HG03159 (cell line): ENCODE results near the gene MANF.

Source experiments
- ATAC-seq: cut with Tn5 transposase; IDR thresholded peaks from one replicate; pipeline ENCODE4 v1.9.1; 2021; ENCODE audit warnings: mild to moderate bottlenecking, moderate library complexity; ENCODE audit not compliant: unreplicated experiment

MANF gene

DNA sequence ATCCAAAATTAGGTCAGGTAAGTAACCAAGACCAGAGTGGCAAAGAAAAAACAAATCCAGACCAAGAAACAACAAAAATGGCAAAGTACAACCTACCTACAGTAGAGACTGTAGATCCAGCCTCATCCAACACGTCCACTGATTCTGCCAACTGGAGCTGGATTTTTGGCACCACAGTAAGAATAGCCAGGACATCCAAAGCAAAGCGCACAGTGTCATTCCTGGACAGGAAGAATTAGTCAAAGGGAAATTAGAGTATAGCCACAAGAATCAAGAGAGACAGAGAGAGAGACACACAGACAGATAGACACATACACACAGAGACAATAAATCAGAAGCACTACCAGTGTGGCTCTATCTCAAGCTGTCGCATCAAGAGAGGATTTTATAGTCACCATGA is 37.1 kb downstream of the MANF start:
- ATAC-seq = no peak

DNA sequence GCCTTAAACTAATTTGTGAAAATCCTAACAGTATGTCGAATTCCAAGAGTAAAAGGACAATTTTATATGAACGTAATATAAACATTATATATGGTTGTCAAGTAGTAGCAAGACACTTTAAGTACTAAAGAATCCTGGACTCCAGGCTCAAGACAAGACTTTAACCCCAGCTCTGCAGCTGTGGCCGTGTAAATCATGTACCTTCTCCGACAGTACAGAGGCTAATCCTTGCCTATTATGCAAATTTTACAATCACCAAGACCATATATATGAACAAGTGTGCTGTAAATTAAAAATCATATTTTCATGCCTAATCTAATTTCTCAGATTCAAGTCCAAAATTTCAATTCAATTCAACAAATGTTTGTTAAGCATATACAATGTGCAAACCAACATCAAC is 41.8 kb downstream of the MANF start:
- no peak for ATAC-seq

DNA sequence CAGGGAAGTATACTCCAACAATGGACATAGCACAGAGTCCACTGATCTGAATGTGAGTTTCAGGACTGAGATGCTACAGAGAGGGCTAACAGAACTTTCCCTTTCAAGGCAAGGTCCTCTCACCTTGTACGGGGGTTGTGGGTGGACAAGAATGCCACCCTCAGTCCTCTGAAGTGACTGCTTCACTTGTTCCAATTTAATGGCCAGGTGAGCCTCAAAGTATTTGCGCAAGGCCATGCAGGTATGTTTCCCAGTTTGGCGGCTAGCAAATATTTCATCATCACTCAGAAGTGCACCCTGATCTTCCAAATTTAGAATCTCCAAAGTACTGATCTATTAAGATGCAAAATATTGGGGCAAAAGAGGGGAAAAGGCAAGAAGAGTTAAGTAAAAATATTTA is 44.0 kb downstream of the MANF start:
- ATAC-seq = no peak

DNA sequence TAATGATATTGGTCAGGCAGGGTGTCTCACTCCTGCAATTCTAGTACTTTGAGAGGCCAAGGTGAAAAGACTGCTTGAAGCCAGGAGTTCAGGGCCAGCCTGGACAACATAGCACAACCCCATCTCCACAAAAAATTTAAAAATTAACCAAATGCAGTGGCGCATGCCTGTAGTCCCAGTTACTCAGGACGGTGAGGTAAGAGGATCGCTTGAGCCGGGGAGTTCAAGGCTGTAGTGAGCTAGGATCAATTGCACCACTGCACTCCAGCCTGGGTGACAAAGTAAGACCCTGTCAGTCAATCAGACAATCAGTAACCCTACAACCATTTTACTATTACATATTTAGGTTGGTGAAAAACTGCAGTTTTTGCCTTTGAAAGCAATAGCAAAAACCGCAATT is 49.0 kb downstream of the MANF start:
- no peak for ATAC-seq

DNA sequence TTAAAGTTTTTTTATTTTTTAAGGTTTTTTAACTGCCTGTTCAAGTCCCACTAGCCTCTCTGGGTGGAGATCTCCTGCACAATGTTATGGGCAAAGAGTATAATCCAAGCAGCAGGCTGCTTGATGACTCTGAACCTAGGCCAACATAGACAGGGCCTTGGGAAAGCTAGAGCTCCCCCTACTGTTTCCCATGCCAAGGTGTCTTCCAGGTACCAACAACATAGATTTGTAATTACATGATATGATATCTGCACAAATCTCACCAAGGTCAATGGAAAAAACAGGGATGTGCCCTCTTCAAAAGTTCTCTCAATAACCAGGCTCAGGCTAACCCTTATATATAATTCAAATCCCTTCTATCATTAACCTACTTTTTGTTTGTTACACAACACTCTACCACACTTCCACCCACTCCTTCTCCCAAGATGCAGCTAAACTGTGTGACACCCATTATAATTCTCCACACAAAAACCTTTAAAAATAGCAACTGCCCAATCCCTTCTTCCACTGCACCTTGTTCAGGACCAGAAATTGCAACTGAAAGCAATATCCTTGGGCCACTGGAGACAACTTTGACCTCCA is 49.7 kb downstream of the MANF start:
- peak; percentile 49 for ATAC-seq

DNA sequence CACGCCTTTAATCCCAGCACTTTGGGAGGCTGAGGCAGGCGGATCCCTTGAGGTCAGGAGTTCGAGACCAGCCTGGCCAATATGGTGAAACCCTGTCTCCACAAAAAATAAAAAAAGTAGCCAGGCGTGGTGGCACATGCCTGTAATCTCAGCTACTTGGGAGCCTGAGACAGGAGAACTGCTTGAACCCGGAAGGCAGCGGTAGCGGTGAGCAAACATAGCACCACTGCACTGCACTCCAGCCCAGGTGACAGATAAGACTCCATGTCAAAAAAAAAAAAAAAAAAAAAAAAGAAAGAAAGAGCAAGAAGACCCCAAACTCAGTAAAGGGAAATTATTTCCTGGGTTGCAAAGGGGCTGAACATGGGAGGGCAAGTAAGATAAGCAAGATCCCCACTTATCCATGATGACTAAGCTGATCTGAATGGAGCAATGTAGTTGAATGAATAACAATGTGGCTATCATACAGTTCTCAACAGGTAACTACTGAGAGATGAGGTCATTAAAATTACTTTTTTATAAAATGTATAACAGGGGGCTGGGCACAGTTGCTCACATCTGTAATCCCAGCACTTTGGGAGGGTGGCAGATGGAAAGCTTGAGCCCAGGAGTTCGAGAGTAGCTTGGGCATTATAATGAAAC is 52.0 kb downstream of the MANF start:
- no peak for ATAC-seq
